Measurements from ENCODE around the gene MAP2K3. TPM values are rescaled to one million over a fixed set of nuclear protein-coding genes. Genes with fewer than 3 reads are reported as not detected.
"Not testable (repeated sequence)": the region's sequence is repeated elsewhere in the genome, so short reads cannot be mapped to it uniquely, and the experiment has no call there.

The MAP2K3 gene
- total and polyA plus RNA-seq, 9 donors: 9.1 to 45.5 (median 17.6) TPM

DNA sequence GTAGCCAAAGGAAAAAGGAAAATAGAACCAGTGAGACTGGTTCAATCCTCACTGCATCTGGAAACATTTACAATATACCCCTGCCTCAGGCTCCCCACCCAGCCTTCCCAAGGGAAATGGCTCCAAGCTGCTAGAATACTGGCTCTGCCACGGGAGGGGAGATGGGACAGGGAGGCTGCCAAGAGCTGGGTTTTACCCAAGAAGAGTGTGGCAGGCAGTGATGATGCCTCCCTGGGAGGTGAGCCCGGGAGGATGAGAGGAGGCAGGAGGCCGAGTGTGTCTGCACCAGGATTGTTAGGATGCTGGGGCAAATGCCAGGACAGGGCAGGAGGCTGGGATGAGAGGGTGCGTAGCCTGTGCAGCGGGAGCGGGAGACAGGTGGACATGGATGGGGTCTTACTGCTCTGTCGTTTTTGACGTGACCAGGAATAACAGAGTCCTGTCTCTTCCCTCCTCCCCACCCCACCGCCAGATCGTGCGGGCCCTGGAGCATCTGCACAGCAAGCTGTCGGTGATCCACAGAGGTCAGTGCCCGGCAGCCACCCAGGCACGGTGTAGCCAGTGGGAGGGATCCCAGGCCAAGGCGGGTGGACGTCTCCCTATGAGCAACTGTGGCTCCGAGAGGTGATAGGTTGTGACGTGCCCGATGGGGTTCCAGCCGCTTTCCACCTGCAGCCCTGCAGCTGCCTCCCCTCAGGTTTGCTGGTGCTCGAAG is 18.4 kb downstream of the MAP2K3 start:
- no peak for TF ChIP-seq CTCF (IDR thresholded peaks at IDR 0.05)
- no peak for TF ChIP-seq EP300 (IDR thresholded peaks at IDR 0.05)
- no peak for TF ChIP-seq POLR2A (IDR thresholded peaks at IDR 0.05)
- Histone ChIP-seq H3K9me3 (no peaks in the 10 kb centered on the region), H3K36me3 (no peaks in the 10 kb centered on the region), H3K27ac (no peak overlapping the region), H3K27me3 (no peaks in the 10 kb centered on the region), H3K4me3 (no peak overlapping the region), H3K4me1 (ENCODE audit: insufficient read depth) (no peaks in the 10 kb centered on the region)
- WGBS, 3 donors: 59 to 64% (median 62%) methylated on average over 21 of the region's 21 CpGs
- intact Hi-C loops (cut with DNase I): no loop called here
- DNase-seq: peak in 1 of 5 donors; percentile 26

GRCh38 chr17:21303441-21304065 is 19.0 kb downstream of the MAP2K3 start:
- no peaks in the 10 kb centered on the region for H3K4me1 ChIP-seq (ENCODE audit: insufficient read depth)
- H3K36me3 ChIP-seq: no peaks in the 10 kb centered on the region
- H3K27ac ChIP-seq: no peak overlapping the region
- WGBS, 3 donors: 83 to 88% (median 85%) methylated on average over 8 of the region's 8 CpGs
- no peaks in the 10 kb centered on the region for H3K9me3 ChIP-seq
- peak in 3 of 5 donors; percentile 6 to 14 (median 13) for DNase-seq
- no peak for TF ChIP-seq POLR2A (IDR thresholded peaks at IDR 0.05)
- no peak for TF ChIP-seq EP300 (IDR thresholded peaks at IDR 0.05)
- no peak for TF ChIP-seq CTCF (IDR thresholded peaks at IDR 0.05)
- no peak overlapping the region for H3K4me3 ChIP-seq
- no peaks in the 10 kb centered on the region for H3K27me3 ChIP-seq
- intact Hi-C loops (cut with DNase I): no loop called here

- no peak for TF ChIP-seq POLR2A (IDR thresholded peaks at IDR 0.05)
- TF ChIP-seq EP300 (IDR thresholded peaks at IDR 0.05): no peak
- TF ChIP-seq CTCF (IDR thresholded peaks at IDR 0.05): no peak
- Histone ChIP-seq H3K27ac (no peak overlapping the region), H3K36me3 (no peaks in the 10 kb centered on the region), H3K27me3 (no peaks in the 10 kb centered on the region), H3K4me3 (no peak overlapping the region), H3K9me3 (no peaks in the 10 kb centered on the region), H3K4me1 (ENCODE audit: insufficient read depth) (no peaks in the 10 kb centered on the region)
- 70 to 78% (median 77%) methylated on average over 9 of the region's 9 CpGs for WGBS, 3 donors
- DNase-seq: peak in 3 of 5 donors; percentile 15 to 31 (median 22)
- intact Hi-C loops (cut with DNase I): no loop called here
Observed at GRCh38 chr17:21304091-21304490, 19.6 kb downstream of the MAP2K3 start.

GRCh38 chr17:21304551-21305151 is 20.1 kb downstream of the MAP2K3 start:
- H3K27ac ChIP-seq; H3K9me3 ChIP-seq; intact Hi-C loops (cut with DNase I); H3K36me3 ChIP-seq; H3K27me3 ChIP-seq; H3K4me3 ChIP-seq; H3K4me1 ChIP-seq (ENCODE audit: insufficient read depth): not testable (repeated sequence)
- WGBS, 3 donors: 82 to 86% (median 84%) methylated on average over 17 of the region's 17 CpGs
- DNase-seq: peak in 3 of 5 donors; percentile 6 to 16 (median 8)

GRCh38 chr17:21305431-21306180 is 21.1 kb downstream of the MAP2K3 start:
- not testable (repeated sequence) for H3K27ac ChIP-seq; H3K27me3 ChIP-seq; H3K4me3 ChIP-seq; H3K4me1 ChIP-seq (ENCODE audit: insufficient read depth); H3K9me3 ChIP-seq; H3K36me3 ChIP-seq
- intact Hi-C loops (cut with DNase I): loop anchor here in 1 of 4 donors (1.0 kb wide), 1 partner anchor 11 kb away; no protein-coding TSS in a partner anchor
- peak; percentile 5 to 20 (median 8) for DNase-seq
- WGBS, 3 donors: 86 to 91% (median 88%) methylated on average over 17 to 20 of the region's 20 CpGs

DNA sequence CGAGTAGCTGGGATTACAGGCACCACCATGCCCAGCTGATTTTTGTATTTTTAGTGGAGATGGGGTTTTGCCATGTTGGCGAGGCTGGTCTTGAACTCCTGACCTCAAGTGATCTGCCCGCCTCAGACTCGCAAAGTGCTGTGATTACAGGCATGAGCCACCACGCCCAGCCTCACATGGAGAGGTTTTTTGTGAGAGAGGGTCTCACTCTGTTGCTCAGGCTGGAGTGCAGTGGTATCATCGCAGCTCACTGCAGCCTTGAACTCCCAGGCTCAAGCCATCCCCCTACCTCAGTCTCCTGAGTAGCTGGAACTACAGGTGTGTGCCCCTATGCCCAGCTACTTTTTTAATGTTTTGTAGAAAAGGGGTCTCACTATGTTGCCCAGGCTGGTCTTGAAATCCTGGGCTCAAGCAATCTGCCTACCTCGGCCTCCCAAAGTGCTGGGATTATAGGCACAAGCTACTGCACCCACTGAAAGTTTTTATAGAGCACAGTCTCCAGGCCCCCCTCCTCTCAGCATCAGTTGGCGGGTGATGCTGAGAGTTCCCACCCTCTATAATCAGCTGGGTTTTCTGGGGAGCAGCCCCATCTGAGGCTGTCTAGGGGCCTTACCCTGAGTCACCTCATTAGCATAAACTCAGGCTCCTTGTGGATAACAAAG is 22.2 kb downstream of the MAP2K3 start:
- DNase-seq: peak in 3 of 5 donors; percentile 11 to 18 (median 11)

DNA sequence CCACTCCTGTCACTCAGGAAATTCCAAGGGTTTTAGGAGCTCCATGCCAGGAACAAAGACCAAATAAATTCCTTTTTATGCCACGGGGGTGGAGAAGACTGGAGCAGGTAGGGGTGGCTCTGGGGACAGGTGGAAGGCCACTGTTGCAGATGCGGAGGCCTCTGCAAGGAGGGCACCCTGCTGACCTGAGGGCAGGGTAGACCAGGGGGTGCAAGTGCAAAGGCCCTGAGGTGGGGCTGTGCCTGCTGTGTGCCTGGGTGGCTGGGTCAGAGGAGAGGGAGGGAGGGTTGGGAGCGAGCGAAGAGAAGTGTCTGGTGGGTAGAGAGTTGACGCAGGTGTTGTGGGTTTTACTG is 22.7 kb downstream of the MAP2K3 start:
- H3K27me3 ChIP-seq; H3K36me3 ChIP-seq; H3K9me3 ChIP-seq; H3K27ac ChIP-seq; H3K4me3 ChIP-seq; intact Hi-C loops (cut with DNase I); H3K4me1 ChIP-seq (ENCODE audit: insufficient read depth): not testable (repeated sequence)
- DNase-seq: peak in 2 of 5 donors; percentile 2 to 14
- 28 to 66% (median 63%) methylated on average over 3 to 5 of the region's 5 CpGs for WGBS, 3 donors

More for the DNA sequence above, 22.2 kb downstream of the MAP2K3 start:
- H3K36me3 ChIP-seq; H3K27ac ChIP-seq; H3K4me3 ChIP-seq; H3K9me3 ChIP-seq; H3K27me3 ChIP-seq; H3K4me1 ChIP-seq (ENCODE audit: insufficient read depth): not testable (repeated sequence)
- intact Hi-C loops (cut with DNase I): loop anchor here in 1 of 4 donors (1.0 kb wide), 1 partner anchor 12 kb away; no protein-coding TSS in a partner anchor
- 72 to 84% (median 73%) methylated on average over 8 of the region's 8 CpGs for WGBS, 3 donors

Measured in ovary (tissue), 9 donors.